Stomach (tissue), 9 donors: ENCODE data around the gene EFNA1. TPM values are rescaled to one million over a fixed set of nuclear protein-coding genes. Genes with fewer than 3 reads are reported as not detected.
A peak's percentile ranks its signal among the peaks of the same experiment; 100 is the strongest.

Experiments
- DNase-seq, 2 donors: peaks; one replicate each; pipeline versions ENCODE4 v3.0.0 to v3.0.0-alpha.2; 2013 to 2019
- H3K27ac ChIP-seq, 5 donors: fragments of 200-600 bp in 4 of 5; sonication (generic) in 4 of 5; one replicate each; pipeline ENCODE4 v1.5.1; 2013 to 2019; ENCODE audit warnings: mild to moderate bottlenecking in 1 of 5, moderate library complexity in 1 of 5
- H3K27me3 ChIP-seq, 3 donors: fragments of 200-600 bp; sonication (generic); one replicate each; pipeline ENCODE4 v1.5.1; 2017 to 2019; ENCODE audit warnings: mixed run types in 1 of 3
- H3K36me3 ChIP-seq, 4 donors: fragments of 200-600 bp; sonication (generic); 1 replicate in 3 of 4; 2 replicates in 1 of 4; pipeline ENCODE4 v1.5.1; 2016 to 2019
- H3K4me1 ChIP-seq, 4 donors: fragments of 200-600 bp; sonication (generic); one replicate each; pipeline ENCODE4 v1.5.1; 2016 to 2019
- H3K4me3 ChIP-seq, 4 donors: fragments of 200-600 bp; sonication (generic) in 3 of 4; one replicate each; pipeline ENCODE4 v1.5.1; 2016 to 2019; ENCODE audit warnings: mild to moderate bottlenecking in 1 of 4
- H3K9me3 ChIP-seq, 4 donors: fragments of 200-600 bp; sonication (generic); one replicate each; pipeline ENCODE4 v1.5.1; 2016 to 2019
- EP300 ChIP-seq: sonication (generic); formaldehyde crosslinking; IDR thresholded peaks from one replicate; pipeline ENCODE4 v1.6.1; 2017; ENCODE audit warnings: antibody characterized with exemption
- POLR2A ChIP-seq, 4 donors: fragments of 450-650 bp; IDR thresholded peaks; one replicate each; pipeline ENCODE4 v1.6.1; 2016; ENCODE audit warnings: antibody characterized with exemption in 4 of 4, control low read depth in 2 of 4, mild to moderate bottlenecking in 1 of 4, moderate library complexity in 1 of 4
- POLR2AphosphoS5 ChIP-seq, 3 donors: sonication (generic); formaldehyde crosslinking; IDR thresholded peaks; one replicate each; pipeline ENCODE4 v1.6.1; 2016; ENCODE audit warnings: antibody characterized with exemption in 3 of 3
- WGBS, 5 donors: extraction: QIAGEN DNeasy Blood & Tissue Kit in 3 of 5; methylation state at CpG; one replicate each; pipeline versions ENCODE4 v1.1.5 to v1.1.7; 2013 to 2018; 5-methylcytosine and 5-hydroxymethylcytosine counted together
- intact Hi-C: fragments of 100-400 bp; cut with DNase I; formaldehyde crosslinking; loops from one replicate; pipeline ENCODE4 v1.15.1; 2023; ENCODE audit warnings: low total_unique reads
- polyA plus RNA-seq, 3 donors: library from polyadenylated mRNA; stranded (reverse); fragments of 200-250 nt; gene quantifications; one replicate each; pipeline ENCODE4 v1.2.3, GENCODE V29; 2013
- total RNA-seq, 5 donors: library from RNA; depleted of rRNA; stranded (reverse); fragments of >200 nt; gene quantifications; one replicate each; pipeline versions ENCODE4 v1.1.0 to v1.2.3, GENCODE V29; 2014 to 2016
- TF ChIP-seq, protein P1 (sequence below), 7 experiments: fragments of 450-650 bp in 4 of 7; fragments of 200-600 bp in 3 of 7; sonication (generic) in 3 of 7; IDR thresholded peaks; one replicate each; pipeline ENCODE4 v1.5.1; 2016 to 2019; ENCODE audit warnings: antibody characterized with exemption in 7 of 7, control low read depth in 2 of 7, mild to moderate bottlenecking in 1 of 7
- donor health status: healthy with polysubstance abuse.
- donor health status: Bipolar disorder and iron deficiency.
- donor health status: healthy.

EFNA1 gene
- total and polyA plus RNA-seq, 8 donors: 12.2 to 75.3 (median 36.5) TPM

DNA sequence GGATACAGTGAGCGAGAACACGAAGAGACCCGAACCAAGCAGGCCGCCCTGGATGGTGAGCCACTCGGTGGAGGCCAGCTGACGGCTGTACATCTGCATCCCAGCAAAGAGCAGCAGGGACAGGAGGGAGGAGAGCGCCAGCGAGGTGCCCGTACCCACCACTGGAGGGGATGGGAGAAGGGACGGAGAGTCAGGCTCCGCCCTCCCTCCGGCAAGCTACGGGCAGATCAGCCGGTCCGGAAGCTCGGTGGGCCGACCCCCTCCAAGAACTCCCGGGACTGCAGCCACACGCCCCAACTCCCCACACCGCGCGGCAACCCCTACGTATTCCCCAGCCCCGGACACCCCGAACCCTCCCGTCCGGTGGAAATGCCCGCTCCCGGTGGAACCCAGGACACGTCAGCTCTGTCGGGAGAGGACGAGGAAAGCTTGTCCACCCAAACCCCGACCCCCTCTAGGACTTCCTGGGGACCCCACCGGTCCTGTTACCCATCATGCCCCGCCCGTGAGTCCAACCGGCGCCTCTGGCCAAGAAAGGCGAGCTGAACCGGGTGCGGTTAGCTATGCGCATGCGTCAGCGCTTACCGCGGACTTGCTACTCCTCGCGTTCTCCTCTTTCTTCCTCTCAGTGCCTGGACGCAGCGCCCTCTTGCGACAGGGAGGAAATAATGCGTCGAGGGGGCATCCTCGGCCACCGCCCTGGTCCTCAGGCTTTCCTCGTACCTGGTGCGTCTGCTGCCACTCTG, 45.2 kb downstream of the EFNA1 start, which contains the start of gene KRTCAP2:
Gene KRTCAP2 (minus strand): TSS at position 573 of the 746 bp plus-strand sequence. CDS start 80 bp downstream, at position 493.
- Histone ChIP-seq H3K9me3 (no peaks in the 10 kb centered on the region), H3K4me3 (peak within 1 kb of the TSS; percentile 84 to 94 (median 90)), H3K27ac (peak within 1 kb of the TSS; percentile 80 to 96 (median 93)), H3K4me1 (peaks cover 42 to 70% (median 62%) of the 10 kb centered on the region in 4 donors), H3K27me3 (peaks cover 0 to 19% (median 6%) of the 10 kb centered on the region in 3 donors), H3K36me3 (peaks cover 6 to 26% (median 25%) of the 10 kb centered on the region in 4 donors)
- intact Hi-C loops: loop anchor here (10.0 kb wide), 1 partner anchor 52 kb away; no protein-coding TSS in a partner anchor
- TF ChIP-seq POLR2AphosphoS5 (IDR thresholded peaks at IDR 0.05): peak; percentile 90 to 97 (median 90)
- TF ChIP-seq EP300: no peak
- TF ChIP-seq, protein P1, sequence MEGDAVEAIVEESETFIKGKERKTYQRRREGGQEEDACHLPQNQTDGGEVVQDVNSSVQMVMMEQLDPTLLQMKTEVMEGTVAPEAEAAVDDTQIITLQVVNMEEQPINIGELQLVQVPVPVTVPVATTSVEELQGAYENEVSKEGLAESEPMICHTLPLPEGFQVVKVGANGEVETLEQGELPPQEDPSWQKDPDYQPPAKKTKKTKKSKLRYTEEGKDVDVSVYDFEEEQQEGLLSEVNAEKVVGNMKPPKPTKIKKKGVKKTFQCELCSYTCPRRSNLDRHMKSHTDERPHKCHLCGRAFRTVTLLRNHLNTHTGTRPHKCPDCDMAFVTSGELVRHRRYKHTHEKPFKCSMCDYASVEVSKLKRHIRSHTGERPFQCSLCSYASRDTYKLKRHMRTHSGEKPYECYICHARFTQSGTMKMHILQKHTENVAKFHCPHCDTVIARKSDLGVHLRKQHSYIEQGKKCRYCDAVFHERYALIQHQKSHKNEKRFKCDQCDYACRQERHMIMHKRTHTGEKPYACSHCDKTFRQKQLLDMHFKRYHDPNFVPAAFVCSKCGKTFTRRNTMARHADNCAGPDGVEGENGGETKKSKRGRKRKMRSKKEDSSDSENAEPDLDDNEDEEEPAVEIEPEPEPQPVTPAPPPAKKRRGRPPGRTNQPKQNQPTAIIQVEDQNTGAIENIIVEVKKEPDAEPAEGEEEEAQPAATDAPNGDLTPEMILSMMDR (IDR thresholded peaks at IDR 0.05): peak in 6 of 7 experiments; percentile 65 to 99 (median 87)
- no peak for TF ChIP-seq POLR2A (IDR thresholded peaks at IDR 0.05)
- 0 to 1% (median 0%) methylated on average over 32 to 57 of the region's 57 CpGs for WGBS, 5 donors
- peak; percentile 96 to 98 for DNase-seq

DNA sequence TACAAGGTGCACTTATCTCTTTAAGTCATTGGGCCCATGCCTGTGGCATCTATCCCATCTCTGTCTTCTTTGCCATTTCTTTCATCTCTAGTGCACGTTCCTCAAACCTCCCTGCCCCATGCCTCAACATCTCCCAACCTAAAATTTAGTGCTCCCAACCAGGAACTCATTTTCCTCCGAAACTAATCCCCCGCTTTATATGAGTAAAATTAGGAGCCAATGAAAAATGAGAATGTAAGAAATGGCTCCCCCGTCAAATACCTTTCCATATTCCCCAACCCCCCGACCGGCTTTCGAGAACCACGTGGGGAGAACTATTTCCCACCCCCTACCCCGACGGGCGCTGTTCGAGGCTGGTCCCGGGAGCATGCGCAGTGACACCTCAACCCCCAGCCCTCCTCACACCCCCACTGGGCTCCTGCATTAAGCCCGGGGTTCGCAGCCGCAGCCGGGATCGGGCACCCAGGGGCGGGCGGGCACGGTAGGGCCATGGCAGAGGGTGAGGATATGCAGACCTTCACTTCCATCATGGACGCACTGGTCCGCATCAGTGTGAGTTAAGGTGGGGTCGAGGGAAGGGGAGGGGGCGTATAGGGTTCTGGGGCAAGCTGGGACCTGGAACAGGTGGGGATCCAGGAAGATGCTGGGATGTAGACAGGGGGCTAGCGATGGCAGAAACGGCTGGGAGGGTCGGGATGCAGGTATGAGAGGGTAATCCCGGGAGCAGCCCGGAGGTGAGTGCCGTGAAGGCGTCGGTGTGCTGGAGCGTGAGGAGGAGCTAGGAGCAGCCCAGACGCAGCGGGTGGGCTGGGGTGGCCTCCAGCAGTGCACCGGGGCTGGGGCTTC, 46.0 kb downstream of the EFNA1 start, which contains the start of gene TRIM46:
Gene TRIM46 (plus strand): TSS at position 372 of the 846 bp plus-strand sequence. CDS start 118 bp downstream, at position 490.
- H3K27me3 ChIP-seq: peaks cover 0 to 19% (median 6%) of the 10 kb centered on the region in 3 donors
- H3K27ac ChIP-seq: peak within 1 kb of the TSS; percentile 80 to 96 (median 93)
- peaks cover 48 to 75% (median 65%) of the 10 kb centered on the region in 4 donors for H3K4me1 ChIP-seq
- intact Hi-C loops: loop anchor here (10.0 kb wide), 1 partner anchor 51 kb away; no protein-coding TSS in a partner anchor
- peaks cover 6 to 24% (median 23%) of the 10 kb centered on the region in 4 donors for H3K36me3 ChIP-seq
- peak; percentile 25 to 72 for DNase-seq
- H3K4me3 ChIP-seq: peak within 1 kb of the TSS; percentile 84 to 94 (median 90)
- no peak for TF ChIP-seq EP300
- TF ChIP-seq, protein P1 (IDR thresholded peaks at IDR 0.05): peak in 1 of 7 experiments; percentile 42
- no peaks in the 10 kb centered on the region for H3K9me3 ChIP-seq
- WGBS, 5 donors: 2 to 7% (median 4%) methylated on average over 37 to 38 of the region's 38 CpGs

DNA sequence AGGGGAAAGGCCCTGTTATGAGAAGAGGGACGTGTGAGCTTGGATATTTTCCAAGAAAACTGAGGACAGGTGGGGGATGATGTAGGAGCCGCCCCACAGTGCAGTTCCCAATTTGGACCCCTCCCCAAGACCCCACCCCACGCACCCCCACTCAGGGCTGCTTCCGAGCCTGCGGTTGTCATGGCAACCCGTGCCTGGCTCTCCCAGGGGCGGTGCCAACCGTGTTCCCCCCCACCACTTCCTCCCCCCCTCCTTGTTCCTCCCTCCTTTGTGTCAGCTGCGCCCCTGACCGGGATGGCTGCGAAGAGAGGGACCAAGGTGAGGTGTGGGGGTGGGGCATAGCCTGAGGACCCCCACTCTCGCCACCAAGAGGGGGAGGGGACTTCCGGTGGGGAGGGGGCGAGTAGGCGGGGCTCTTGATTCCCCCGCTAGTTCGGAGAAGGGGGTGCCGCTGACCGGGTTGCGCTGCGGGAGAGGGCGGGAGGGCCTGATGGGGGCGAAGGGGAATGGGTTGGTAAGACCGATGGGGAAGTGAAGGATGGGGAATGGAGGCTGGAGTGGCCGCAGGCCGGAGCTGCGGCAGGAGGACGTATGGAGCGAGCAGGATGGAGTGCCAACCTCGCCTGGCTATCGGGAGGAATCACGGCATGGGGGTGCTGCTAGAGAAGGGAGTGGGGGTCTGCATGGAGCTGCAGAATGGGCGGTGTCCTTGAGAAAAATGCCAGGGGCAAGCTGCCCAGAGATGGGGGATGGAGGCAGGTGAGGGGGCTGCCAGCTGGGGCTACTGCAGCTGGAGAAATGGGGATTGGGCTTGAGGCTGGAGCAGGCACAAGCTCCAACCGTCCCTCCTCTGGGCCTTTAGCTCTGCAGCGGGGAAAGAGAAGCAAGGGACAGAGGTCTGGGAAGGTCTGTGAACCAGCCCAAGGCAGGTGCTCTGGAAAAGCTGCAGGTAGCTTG, 46.9 kb downstream of the EFNA1 start:
- H3K36me3 ChIP-seq: peaks cover 2 to 18% (median 15%) of the 10 kb centered on the region in 4 donors
- 16 to 25% (median 20%) methylated on average over 27 to 35 of the region's 35 CpGs for WGBS, 5 donors
- no peak for TF ChIP-seq POLR2A (IDR thresholded peaks at IDR 0.05)
- TF ChIP-seq, protein P1 (IDR thresholded peaks at IDR 0.05): no peak
- no peak for TF ChIP-seq EP300
- no peak for TF ChIP-seq POLR2AphosphoS5 (IDR thresholded peaks at IDR 0.05)
- peak; percentile 24 to 80 for DNase-seq
- H3K4me3 ChIP-seq: peak overlapping the region; percentile 84 to 94 (median 90)
- H3K4me1 ChIP-seq: peaks cover 48 to 84% (median 73%) of the 10 kb centered on the region in 4 donors
- peaks cover 0 to 19% (median 6%) of the 10 kb centered on the region in 3 donors for H3K27me3 ChIP-seq
- intact Hi-C loops: loop anchor here (10.0 kb wide), 1 partner anchor 50 kb away; no protein-coding TSS in a partner anchor
- peak overlapping the region in 4 of 5 donors; percentile 92 to 96 (median 93) for H3K27ac ChIP-seq
- H3K9me3 ChIP-seq: no peaks in the 10 kb centered on the region
